Measurements from ENCODE around the gene FRMD8.

The FRMD8 gene

DNA sequence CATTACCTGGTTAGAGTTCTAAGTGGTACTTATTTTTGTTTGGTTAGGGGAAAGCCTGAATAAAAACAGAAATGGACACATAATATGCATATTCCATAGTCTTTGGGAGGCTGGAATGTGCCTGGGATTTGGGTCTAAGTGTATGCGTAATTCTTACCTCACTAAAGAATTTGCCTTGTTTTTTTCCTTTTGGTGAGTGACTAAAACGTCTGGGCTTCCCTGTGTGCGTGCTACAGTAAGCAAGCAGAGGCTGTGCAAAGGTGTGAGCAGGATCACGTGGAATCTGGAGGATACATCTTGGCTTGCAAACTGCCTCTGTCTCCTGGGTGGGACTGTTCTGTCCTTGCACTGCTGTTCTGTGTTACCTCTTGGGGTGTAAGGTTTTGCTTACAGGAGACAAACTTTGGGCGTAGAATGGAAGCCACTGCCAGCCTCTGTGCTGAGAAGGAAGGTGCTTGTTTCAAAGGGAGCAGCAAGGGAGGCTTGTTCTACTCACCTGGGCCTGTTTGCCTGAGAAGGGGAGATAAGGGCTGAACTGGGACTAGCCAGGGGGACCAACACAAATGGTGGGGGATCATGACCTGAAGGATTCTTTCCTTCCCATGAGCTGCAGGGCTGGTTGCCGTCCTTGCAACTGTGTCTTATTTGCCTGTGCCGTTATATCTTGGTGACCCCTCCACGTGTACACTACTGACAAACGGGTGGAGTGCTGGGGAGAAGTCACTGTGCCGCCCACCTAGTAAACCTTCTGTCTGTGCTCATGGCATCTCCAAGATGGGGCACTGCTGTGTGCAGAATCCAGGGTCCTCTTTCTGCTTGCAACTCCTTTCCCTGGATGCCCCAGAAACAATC, 40.6 kb downstream of the FRMD8 start:
- DNase-seq, result peak; percentile 18

GRCh38 chr11:65427691-65428577, 41.5 kb downstream of the FRMD8 start:
- peak; percentile 19 for DNase-seq

GRCh38 chr11:65428578-65429067, 42.2 kb downstream of the FRMD8 start:
- no peak for DNase-seq

DNA sequence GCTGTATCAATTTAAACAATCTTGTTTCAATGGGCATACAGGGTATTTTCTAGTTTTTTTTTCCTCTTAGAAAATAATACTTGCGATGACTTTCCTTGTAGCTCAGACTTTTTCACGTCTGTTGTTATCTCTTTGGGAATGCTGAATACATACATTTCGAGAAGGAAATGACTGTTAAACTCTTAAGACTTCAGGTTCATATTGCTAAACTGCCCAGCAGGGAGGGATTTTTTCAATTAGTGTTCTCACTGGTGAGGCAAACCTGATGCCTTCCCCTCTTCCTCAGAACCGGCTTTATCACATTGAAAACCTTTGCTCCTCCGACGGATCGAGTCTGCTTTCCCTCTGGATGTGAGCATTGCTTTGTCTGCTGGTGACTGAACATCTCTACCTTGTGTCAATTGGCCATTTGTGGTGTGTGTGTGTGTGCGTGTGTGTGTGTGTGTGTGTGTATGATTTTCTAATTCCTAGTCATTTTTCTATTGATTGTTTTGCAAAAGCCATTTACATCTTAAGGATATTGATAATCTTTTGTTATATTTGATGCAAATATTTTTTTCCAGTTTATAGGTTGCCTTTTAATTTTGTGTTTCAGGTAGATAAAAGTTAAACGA, 42.7 kb downstream of the FRMD8 start:
- DNase-seq, result no peak

- DNase-seq, result peak; percentile 30
These were observed 43.4 kb downstream of the FRMD8 start for GRCh38 chr11:65429724-65430405.

- peak; percentile 30 for DNase-seq
These were observed 44.2 kb downstream of the FRMD8 start for GRCh38 chr11:65430406-65431217.

GRCh38 chr11:65431451-65432099, 45.1 kb downstream of the FRMD8 start:
- no peak for DNase-seq

DNA sequence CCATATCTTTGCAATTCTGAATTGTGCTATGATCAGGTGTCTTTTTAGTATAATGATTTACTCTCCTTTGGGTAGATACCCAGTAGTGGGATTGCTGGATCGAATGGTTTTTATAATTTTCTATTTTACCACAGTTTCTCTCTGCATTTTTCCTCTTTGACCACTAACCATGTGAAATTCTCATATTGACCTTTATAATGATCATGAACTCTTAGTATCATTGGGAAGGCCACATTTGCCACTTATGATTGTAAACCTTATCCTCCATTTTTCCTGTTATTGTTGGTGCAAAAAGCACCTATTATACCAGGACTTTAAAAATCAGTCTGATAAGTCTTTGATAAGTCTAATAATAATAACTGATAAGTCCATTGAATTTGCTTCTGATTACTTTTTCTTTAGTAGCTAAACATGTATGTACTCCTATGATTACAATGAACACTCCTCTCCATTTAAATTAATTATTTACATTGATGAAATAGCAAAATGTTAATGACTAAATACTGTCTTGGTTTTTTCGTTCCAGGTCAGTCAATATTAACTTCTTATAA, 45.7 kb downstream of the FRMD8 start:
- DNase-seq, result no peak

DNA sequence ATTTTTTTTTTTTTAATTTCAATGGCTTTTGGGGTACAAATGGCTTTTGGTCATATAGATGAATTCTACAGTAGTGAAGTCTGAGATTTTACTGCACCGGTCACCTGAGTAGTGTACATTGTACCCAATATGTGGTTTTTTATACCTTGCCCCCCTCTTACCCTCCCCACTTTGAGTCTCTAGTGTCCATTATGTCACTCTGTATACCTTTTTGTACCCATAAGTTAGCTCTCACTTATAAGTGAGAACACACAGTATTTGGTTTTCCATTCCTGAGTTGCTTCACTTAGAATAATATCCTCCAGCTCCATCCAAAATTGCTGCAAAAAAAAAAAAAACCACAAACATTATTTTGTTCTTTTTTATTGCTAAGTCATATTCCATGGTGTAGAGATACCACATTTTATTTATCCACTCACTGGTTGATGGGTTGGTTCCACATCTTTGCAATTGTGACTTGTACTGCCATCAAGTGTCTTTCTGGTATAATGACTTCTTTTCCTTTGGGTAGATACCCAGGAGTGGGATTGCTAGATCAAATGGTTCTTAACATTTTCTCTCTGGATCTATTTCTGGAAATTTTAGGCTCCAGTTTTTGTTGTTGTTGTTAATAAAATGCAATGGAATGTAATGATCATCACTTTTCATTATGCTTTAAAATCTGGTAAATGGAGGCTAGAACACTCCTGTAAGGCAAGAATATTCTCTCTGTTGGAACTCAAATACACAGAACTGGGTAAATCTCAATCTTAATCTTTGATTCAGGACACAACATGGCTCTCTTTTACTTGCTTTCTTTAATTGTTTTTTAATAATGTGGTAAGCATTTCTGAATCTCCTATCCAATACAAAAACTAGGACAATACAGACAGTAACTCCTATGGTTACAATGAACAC, 46.5 kb downstream of the FRMD8 start:
- no peak for DNase-seq

DNA sequence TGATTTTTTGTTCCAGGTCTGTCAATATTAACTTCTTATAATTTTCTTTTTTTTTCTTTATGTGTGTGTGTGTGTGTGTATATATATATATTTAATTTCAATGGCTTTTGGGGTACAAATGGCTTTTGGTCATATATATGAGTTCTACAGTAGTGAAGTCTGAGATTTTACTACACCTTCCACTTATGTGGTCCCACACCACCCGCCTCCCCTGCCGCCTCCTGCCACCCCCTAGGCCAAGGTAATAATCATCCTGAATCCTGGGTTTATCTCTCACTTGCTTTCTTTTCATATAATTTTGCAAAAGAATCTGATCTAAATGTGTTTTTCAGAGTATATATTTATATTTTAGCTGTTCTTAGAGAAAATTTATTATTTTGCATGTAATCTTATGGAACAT, 47.2 kb downstream of the FRMD8 start:
- no peak for DNase-seq

- no peak for DNase-seq
These were observed 47.7 kb downstream of the FRMD8 start for GRCh38 chr11:65434057-65434666.

DNA sequence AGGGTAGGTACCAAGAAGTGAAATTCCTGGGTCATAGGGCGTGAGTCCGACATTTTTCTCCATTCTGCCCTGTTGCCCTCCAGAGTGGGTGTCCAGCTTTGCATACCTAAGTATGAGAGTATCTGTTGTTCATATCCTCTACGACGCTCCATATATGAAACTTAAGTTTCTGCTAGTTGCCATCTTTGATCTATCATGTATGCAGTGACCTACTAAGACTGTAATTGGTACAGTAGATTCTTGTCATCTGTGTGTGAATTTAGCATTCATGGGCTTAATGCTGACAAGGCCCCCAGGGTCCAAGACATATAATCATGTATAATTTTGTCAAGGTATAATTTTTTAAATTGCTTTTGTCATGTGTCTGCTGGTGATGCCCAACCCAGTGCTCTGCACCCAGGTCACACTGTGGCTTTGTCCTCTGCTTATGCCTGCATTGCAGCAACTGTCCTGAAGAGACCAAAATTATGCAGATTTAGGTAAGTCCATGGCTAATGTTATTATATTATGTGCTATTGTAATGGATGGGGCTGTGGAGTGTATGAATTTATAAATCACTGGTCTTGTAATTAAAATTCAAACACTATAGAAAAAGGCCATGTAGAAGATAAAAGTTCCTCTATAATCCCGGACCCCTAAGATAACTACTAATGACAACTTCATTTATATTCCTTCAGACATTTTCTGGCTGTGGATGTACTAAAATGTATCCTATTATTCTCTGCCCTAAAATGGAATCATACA, 48.4 kb downstream of the FRMD8 start:
- DNase-seq, result no peak

GRCh38 chr11:65435411-65435931, 49.0 kb downstream of the FRMD8 start:
- DNase-seq, result no peak

DNA sequence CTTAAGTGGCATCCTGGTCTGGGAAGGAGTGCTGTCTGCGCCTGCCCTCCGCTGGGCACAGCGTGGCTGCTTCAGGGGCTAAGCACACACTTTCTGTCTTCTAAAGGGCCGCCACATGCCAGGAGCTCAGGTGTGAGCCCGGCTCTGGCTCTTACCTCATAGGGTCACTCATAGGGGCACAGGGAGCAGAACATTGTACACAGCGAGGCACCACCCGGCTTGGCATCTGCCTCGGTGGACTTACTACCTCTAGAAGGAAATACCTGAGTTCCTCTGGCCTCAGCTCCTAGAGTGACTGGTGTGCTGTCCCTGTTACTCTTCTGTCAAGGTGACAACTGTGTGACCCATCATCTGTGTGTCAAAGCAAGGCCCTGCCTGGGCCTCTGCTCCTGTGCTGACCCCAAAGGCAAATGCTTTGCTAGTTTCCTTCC, 49.6 kb downstream of the FRMD8 start:
- no peak for DNase-seq

- no peak for DNase-seq
These were observed 50.1 kb downstream of the FRMD8 start for GRCh38 chr11:65436412-65437032.

GRCh38 chr11:65437436-65438227, 51.2 kb downstream of the FRMD8 start:
- DNase-seq, result no peak

Measured in DMS79 treated with DMSO at 0.1 percent for 48 hours (cell line).